HG03060 (cell line): Measurements from ENCODE around the gene CASKIN2.
"Not testable (repeated sequence)": the region's sequence is repeated elsewhere in the genome, so short reads cannot be mapped to it uniquely, and the experiment has no call there.

ENCODE experiments used
- ATAC-seq: cut with Tn5 transposase; IDR thresholded peaks from one replicate; pipeline ENCODE4 v1.9.1; 2021; ENCODE audit warnings: low read depth, moderate number of reproducible peaks; ENCODE audit not compliant: unreplicated experiment

CASKIN2 gene

DNA sequence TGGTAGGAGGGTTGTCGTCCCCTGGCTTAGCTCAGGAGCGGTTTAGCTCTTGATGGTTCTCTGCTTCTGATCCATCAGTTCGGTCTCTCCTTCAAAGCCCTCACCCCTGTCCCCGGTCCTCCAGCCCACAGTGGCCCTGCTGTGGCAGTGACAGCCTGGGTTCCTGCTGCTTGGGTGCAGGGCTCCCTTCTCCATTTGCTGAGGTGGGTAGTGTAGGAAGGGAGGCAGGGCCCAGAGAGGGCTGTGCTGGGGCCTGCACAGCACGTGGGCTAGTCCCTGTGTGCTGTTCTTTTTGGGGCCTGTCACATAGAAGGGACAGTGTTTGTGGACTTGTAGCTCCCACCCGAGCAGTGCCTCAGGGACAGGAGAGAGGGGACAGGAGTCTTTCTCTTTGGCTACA is 40.6 kb downstream of the CASKIN2 start:
- no peak for ATAC-seq

GRCh38 chr17:75473246-75473645 is 42.1 kb downstream of the CASKIN2 start:
- ATAC-seq = no peak

- no peak for ATAC-seq
Measured at GRCh38 chr17:75472119-75472518, 43.2 kb downstream of the CASKIN2 start.

GRCh38 chr17:75471207-75471606 is 44.1 kb downstream of the CASKIN2 start:
- ATAC-seq = no peak

DNA sequence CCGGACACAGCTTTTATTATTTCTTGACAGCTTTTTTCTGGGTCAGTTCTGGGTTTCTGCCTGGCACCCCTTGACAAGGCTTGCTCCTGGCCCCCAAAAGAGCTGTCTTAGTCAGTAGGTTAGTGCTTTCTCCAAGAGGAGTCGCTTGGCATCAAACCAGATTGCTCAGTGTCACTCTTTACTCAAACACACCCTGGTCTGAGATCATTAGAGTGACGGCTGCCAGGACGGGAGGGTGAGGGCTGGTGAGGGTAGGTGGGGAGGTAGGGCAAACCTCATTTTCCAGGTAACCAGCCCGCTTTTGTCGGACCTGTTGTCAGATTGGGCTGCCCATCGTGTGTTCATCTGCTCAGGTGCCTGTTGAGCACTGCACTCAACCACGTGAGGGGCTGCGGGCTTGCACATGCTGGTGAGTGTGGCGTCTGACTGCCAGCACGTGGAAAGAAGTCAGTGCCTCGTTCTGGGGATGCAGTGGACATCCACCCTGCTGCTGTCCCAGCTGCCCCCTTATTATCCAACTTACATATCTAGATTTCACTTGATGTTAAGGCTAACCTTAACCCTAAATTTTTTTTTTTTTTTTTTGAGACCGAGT is 46.5 kb downstream of the CASKIN2 start:
- no peak for ATAC-seq

DNA sequence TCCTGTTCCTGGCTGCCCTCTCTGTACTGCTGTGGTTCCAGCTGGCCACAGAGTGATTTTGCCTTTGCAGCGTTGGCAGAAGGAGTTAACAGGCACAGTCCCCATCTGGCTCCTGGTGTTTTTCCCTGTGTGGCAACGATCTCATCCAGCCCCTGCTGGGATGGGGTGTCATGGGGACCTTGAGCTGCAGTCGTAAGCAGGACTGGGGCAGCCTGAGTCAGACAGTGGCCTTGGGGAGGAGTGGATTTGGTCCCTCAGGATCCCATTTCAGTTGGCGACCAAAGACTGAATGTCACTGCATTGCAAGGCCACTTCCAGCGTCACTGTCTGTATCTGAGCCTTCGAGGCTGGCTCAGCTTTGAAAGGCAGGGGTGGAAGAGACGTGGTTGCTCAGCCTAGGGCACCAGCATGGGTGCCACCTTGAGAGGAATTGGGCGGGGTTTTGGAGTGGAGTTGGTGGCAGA is 47.0 kb downstream of the CASKIN2 start:
- ATAC-seq = no peak

GRCh38 chr17:75465039-75465438 is 50.3 kb downstream of the CASKIN2 start:
- ATAC-seq = no peak

- ATAC-seq = no peak
Measured at GRCh38 chr17:75463603-75464002, 51.7 kb downstream of the CASKIN2 start.

GRCh38 chr17:75460295-75460694 is 55.0 kb downstream of the CASKIN2 start:
- no peak for ATAC-seq

DNA sequence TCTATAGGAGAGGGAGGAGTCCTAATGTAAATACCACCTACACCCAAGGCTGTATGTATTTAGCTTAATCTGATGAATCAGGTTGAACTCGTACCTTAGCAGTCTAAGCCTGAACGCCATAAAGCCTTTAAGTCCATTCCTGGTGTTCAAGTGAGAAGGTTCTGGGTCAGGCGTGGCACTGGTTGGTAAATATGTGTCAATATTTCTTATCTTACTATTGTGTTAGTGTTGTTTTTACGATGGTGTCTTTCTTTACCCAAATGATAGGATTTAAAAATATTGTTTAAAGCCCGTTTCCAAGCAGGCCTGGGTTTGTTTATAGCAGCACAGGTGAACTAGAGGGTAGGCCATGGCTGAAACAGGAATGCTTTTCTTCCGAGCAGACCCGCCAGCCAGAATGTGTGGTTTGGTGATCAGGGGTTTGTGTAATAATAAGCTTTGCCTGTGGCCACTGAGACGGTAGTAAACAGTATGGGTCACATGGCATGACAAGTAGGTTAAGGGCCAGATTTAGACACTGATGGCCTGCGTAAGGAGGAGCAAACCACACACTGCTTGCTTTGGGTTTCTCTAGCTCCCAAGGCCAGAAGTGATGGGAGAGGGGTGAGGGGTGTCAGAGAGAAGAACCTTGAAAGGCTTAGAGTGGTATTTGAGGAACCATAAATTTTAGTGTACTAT is 55.6 kb downstream of the CASKIN2 start:
- ATAC-seq = peak; percentile 39

DNA sequence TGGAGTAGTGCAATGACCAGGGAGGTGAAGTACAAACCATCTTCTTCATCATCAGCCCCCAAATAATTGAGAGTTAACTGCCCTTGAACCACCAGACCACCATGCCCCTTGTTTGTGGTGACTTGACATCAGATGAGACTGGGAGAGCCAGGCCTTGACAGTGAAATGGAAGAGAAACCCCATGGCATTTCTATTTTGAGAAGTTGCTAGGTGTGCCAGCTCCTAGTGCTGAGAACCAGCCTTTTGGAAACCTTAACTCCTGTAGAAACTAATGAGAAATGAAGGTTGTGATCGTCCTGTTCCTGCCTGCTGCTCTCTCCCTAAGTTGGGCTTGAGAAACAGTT is 56.1 kb downstream of the CASKIN2 start:
- ATAC-seq = no peak

GRCh38 chr17:75457047-75457654 is 58.2 kb downstream of the CASKIN2 start:
- no peak for ATAC-seq

DNA sequence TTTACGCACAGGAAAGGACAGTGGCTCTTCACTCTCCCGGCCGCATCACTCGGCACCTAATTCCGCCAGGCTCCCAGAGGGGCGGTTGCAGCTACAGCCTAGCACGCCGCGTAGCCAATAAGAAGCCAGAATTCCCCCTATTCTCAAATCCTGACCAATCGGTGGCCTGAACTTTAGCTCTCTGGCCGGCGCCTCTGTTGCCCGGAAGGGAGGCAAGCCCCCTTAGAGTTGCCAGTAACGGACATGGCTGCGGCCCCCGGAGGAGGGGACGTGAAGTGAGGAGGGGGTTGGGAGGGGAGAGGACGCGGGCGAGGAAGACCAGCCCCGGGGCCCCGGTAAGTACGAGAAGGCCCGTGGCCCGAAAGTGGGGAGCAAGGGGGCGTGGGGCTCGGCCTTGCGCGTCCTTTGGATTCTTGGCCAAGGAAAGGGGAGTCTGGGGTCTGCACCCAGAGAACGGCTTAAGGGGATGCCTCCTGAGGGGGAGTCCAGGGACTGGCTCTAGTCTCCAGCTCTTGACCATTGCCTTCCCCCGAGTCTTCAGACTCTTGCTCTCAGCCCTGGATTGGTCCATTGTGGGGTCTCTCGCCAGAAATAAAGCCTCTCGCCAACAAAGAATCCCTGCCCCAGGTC is 58.8 kb downstream of the CASKIN2 start, which contains the start of gene TMEM94:
TSS of gene TMEM94 (plus strand) at position 219 of the 630 bp plus-strand sequence. CDS start 15,271 bp downstream, outside the sequence.
- peak; percentile 89 for ATAC-seq

DNA sequence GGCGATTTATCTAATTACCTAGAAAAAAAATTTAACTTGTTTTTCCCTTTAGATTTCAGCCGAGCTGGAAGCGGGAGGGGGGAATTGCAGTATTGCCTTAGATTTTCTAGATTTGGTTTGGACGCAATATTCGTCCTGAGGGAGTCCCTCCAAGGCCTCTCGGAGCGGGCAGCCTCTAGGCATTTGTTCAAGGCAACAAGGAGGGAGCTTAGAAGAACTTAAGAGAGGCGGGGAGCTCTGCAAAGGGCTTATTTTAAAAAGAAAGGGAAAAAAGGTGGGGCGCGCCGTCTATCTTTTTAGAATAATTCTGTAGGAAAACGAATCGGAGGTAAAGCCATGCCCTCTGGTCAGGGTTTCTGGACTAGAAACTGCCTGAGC is 59.3 kb downstream of the CASKIN2 start:
- no peak for ATAC-seq

DNA sequence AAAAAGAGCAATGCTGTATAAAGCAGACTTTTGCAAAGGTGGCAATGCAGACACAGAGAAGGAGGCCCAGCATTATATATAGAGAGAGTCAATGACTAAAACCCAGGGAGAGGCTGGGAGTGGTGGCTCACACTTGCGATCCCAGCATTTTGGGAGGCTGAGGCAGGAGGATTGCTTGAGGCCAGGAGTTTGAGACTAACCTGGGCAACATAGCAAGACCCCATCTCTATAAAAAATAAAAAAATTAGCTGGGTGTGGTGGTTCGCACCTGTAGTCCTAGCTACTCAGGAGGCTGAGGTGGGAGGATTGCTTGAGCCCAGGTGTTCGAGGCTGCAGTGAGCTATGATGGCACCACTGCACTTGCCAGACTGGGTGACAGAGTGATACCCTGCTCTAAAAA is 60.7 kb downstream of the CASKIN2 start:
- ATAC-seq = not testable (repeated sequence)

DNA sequence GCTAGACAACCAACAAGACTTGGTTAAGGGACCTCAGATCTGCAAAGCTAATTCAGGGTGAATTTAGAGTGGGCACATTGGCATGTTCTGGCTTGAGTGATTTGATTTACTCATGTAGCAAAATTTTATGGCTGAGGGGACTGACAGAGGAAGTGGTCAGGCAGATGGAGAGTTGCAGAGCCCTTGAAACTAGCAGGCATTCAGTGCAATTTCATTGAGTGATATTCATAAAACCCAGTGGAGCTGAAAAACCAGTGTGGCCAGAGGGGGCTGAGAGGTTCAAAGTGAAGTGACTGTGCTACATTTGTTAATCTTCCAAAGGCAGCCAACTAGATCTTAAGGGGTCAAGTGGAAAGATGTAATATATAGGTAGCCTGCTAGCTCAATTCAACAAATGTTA is 61.1 kb downstream of the CASKIN2 start:
- no peak for ATAC-seq

- no peak for ATAC-seq
Measured at GRCh38 chr17:75450270-75450669, 65.1 kb downstream of the CASKIN2 start.
